ENCODE measurements around the gene CD83.
"Not testable (repeated sequence)": the region's sequence is repeated elsewhere in the genome, so short reads cannot be mapped to it uniquely, and the experiment has no call there.

The CD83 gene

GRCh38 chr6:14149053-14149738, 31.6 kb downstream of the CD83 start:
- TF ChIP-seq, protein P1, sequence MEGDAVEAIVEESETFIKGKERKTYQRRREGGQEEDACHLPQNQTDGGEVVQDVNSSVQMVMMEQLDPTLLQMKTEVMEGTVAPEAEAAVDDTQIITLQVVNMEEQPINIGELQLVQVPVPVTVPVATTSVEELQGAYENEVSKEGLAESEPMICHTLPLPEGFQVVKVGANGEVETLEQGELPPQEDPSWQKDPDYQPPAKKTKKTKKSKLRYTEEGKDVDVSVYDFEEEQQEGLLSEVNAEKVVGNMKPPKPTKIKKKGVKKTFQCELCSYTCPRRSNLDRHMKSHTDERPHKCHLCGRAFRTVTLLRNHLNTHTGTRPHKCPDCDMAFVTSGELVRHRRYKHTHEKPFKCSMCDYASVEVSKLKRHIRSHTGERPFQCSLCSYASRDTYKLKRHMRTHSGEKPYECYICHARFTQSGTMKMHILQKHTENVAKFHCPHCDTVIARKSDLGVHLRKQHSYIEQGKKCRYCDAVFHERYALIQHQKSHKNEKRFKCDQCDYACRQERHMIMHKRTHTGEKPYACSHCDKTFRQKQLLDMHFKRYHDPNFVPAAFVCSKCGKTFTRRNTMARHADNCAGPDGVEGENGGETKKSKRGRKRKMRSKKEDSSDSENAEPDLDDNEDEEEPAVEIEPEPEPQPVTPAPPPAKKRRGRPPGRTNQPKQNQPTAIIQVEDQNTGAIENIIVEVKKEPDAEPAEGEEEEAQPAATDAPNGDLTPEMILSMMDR (IDR thresholded peaks at IDR 0.05), result no peak
- H3K36me3 ChIP-seq, result no peaks in the 10 kb centered on the region
- H3K27me3 ChIP-seq, result no peaks in the 10 kb centered on the region
- peaks cover 0 to 6% of the 10 kb centered on the region in 2 experiments for H3K4me1 ChIP-seq (ENCODE audit: control insufficient read depth in 1 of 2, insufficient read depth in 1 of 2, low read depth in 1 of 2, low read length in 1 of 2)
- no peak overlapping the region for H3K27ac ChIP-seq
- H3K4me3 ChIP-seq (ENCODE audit: low read depth in 1 of 2, low read length in 1 of 2), result no peak overlapping the region
- H3K9me3 ChIP-seq, result no peaks in the 10 kb centered on the region

DNA sequence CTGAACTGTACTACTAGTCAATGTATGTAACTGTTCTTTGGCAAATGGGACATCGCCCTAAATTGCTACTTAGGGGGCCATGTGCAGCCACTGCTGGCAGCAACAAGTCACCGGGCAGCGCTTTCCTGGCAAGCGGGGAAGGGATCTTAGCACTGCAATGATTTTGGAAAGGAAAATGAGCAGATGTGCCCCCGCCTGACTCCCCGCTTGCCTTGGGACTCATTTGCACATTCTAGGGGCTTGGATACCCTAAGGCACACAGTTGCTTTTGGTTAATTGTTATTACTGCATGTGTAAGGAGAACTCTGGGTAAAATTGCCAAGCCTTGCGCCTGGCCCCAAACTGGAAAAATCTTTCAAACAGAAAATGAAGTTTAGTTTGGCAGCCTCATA, 32.2 kb downstream of the CD83 start:
- TF ChIP-seq, protein P1 (IDR thresholded peaks at IDR 0.05), result no peak
- Histone ChIP-seq H3K9me3 (no peaks in the 10 kb centered on the region), H3K4me1 (ENCODE audit: control insufficient read depth in 1 of 2, insufficient read depth in 1 of 2, low read depth in 1 of 2, low read length in 1 of 2) (peaks cover 0 to 2% of the 10 kb centered on the region in 2 experiments), H3K27me3 (no peaks in the 10 kb centered on the region), H3K27ac (no peak overlapping the region), H3K4me3 (ENCODE audit: low read depth in 1 of 2, low read length in 1 of 2) (no peak overlapping the region), H3K36me3 (no peaks in the 10 kb centered on the region)

DNA sequence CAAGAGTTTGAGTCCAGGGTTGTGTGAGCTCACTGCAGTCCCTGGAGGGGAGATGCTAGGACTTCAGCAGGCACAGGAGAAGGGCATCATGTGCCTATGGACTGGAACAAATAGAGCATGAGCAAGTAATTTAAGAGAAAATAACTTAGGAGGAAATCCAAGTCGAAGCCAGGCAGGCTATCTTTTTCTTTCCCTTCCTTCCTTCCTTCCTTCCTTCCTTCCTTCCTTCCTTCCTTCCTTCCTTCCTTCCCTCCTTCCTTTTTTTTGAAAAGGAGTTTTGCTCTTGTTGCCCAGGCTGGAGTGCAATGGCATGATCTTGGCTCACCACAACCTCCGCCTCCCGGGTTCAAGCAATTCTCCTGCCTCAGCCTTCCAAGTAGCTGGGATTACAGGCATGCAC, 33.7 kb downstream of the CD83 start:
- not testable (repeated sequence) for H3K27me3 ChIP-seq; H3K4me1 ChIP-seq (ENCODE audit: control insufficient read depth in 1 of 2, insufficient read depth in 1 of 2, low read depth in 1 of 2, low read length in 1 of 2); H3K36me3 ChIP-seq; H3K4me3 ChIP-seq (ENCODE audit: low read depth in 1 of 2, low read length in 1 of 2); H3K27ac ChIP-seq; H3K9me3 ChIP-seq

GRCh38 chr6:14151773-14152172, 34.2 kb downstream of the CD83 start:
- no peaks in the 10 kb centered on the region for H3K27me3 ChIP-seq
- no peaks in the 10 kb centered on the region for H3K36me3 ChIP-seq
- no peak overlapping the region for H3K4me3 ChIP-seq (ENCODE audit: low read depth in 1 of 2, low read length in 1 of 2)
- no peaks in the 10 kb centered on the region for H3K9me3 ChIP-seq
- H3K4me1 ChIP-seq (ENCODE audit: control insufficient read depth in 1 of 2, insufficient read depth in 1 of 2, low read depth in 1 of 2, low read length in 1 of 2), result no peaks in the 10 kb centered on the region
- no peak overlapping the region for H3K27ac ChIP-seq
- TF ChIP-seq, protein P1 (IDR thresholded peaks at IDR 0.05), result no peak

GRCh38 chr6:14153228-14153627, 35.7 kb downstream of the CD83 start:
- H3K36me3 ChIP-seq, result no peaks in the 10 kb centered on the region

GRCh38 chr6:14159090-14159489, 41.5 kb downstream of the CD83 start:
- Histone ChIP-seq H3K27ac (no peak overlapping the region), H3K4me1 (ENCODE audit: control insufficient read depth in 1 of 2, insufficient read depth in 1 of 2, low read depth in 1 of 2, low read length in 1 of 2) (no peaks in the 10 kb centered on the region), H3K9me3 (no peaks in the 10 kb centered on the region), H3K4me3 (ENCODE audit: low read depth in 1 of 2, low read length in 1 of 2) (no peak overlapping the region), H3K36me3 (no peaks in the 10 kb centered on the region), H3K27me3 (no peaks in the 10 kb centered on the region)
- TF ChIP-seq, protein P1 (IDR thresholded peaks at IDR 0.05), result no peak

More at GRCh38 chr6:14153228-14153627, 35.7 kb downstream of the CD83 start:
- Histone ChIP-seq H3K9me3 (no peaks in the 10 kb centered on the region), H3K4me3 (ENCODE audit: low read depth in 1 of 2, low read length in 1 of 2) (no peak overlapping the region), H3K4me1 (ENCODE audit: control insufficient read depth in 1 of 2, insufficient read depth in 1 of 2, low read depth in 1 of 2, low read length in 1 of 2) (no peaks in the 10 kb centered on the region), H3K27me3 (no peaks in the 10 kb centered on the region), H3K27ac (no peak overlapping the region)
- TF ChIP-seq, protein P1 (IDR thresholded peaks at IDR 0.05), result no peak

Measured in neutrophil (primary cell).